Kidney (tissue), 14 donors: ENCODE data around the gene TBC1D24. TPM values are rescaled to one million over a fixed set of nuclear protein-coding genes. Genes with fewer than 3 reads are reported as not detected.

Source experiments
- DNase-seq, 5 donors: peaks; one replicate each; pipeline ENCODE4 v3.0.0-alpha.2; 2013 to 2020
- FAIRE-seq: peaks from 2 replicates; lab custom pipeline; 2012; peaks lifted over from hg19 to GRCh38; lab: Jason Lieb, UNC
- H3K27ac ChIP-seq, 2 donors: one replicate each; pipeline ENCODE4 v1.7.0; 2013; ENCODE audit warnings: low read depth in 2 of 2, low read length in 2 of 2, inconsistent platforms in 1 of 2
- H3K27me3 ChIP-seq: one replicate; pipeline ENCODE4 v1.7.1; 2013; ENCODE audit warnings: low read length, inconsistent platforms; ENCODE audit not compliant: control insufficient read depth, insufficient read depth
- H3K36me3 ChIP-seq, 3 donors: one replicate each; pipeline versions ENCODE4 v1.7.0 to v1.7.1; 2013; ENCODE audit warnings: low read length in 3 of 3, control low read depth in 1 of 3, inconsistent platforms in 1 of 3; ENCODE audit not compliant: insufficient read depth in 3 of 3, control insufficient read depth in 2 of 3
- H3K4me1 ChIP-seq, 3 donors: one replicate each; pipeline versions ENCODE4 v1.7.0 to v1.7.1; 2013; ENCODE audit warnings: low read length in 3 of 3, inconsistent platforms in 1 of 3, low read depth in 1 of 3; ENCODE audit not compliant: control insufficient read depth in 2 of 3, insufficient read depth in 2 of 3
- H3K4me3 ChIP-seq, 3 donors: one replicate each; pipeline versions ENCODE4 v1.7.0 to v1.8.1; 2013; ENCODE audit warnings: low read length in 3 of 3, control low read depth in 1 of 3, inconsistent platforms in 1 of 3
- H3K9ac ChIP-seq, 3 donors: one replicate each; pipeline versions ENCODE4 v1.7.0 to v1.7.1; 2013; ENCODE audit warnings: low read length in 3 of 3, control low read depth in 1 of 3, inconsistent platforms in 1 of 3
- H3K9me3 ChIP-seq, 3 donors: one replicate each; pipeline versions ENCODE4 v1.7.0 to v1.7.1; 2013; ENCODE audit warnings: low read length in 3 of 3, control low read depth in 1 of 3, inconsistent platforms in 1 of 3; ENCODE audit not compliant: control insufficient read depth in 2 of 3, insufficient read depth in 1 of 3
- intact Hi-C: fragments of 100-400 bp; cut with DNase I; formaldehyde crosslinking; loops from one replicate; pipeline ENCODE4 v1.11.1; 2022
- polyA plus RNA-seq: library from polyadenylated mRNA; stranded (reverse); fragments of 350-450 nt; fragmentation: Illumina TruSeq; extraction: RNeasy Lipid Tissue Mini Kit (QIAGEN cat#74804); gene quantifications from one replicate; pipeline ENCODE4 v1.2.3, GENCODE V29; 2014; ENCODE audit warnings: low read depth, low replicate concordance; ENCODE audit not compliant: insufficient read depth
- total RNA-seq: library from RNA; stranded (reverse); fragmentation: NEBNext Ultra II Directional; extraction: Animal tissue kit (Norgen Biotek cat#: 25700); gene quantifications from one replicate; pipeline ENCODE4 v1.2.1, GENCODE V29; 2021
- TF ChIP-seq, protein P1 (sequence below): IDR thresholded peaks from 3 replicates; pipeline ENCODE4 v1.5.1; 2012; ENCODE audit warnings: mild to moderate bottlenecking, moderate library complexity, borderline replicate concordance; ENCODE audit not compliant: insufficient read depth; ENCODE audit errors: extremely low read depth
- donor health status: control.
- donor health status: control.
- donor health status: control.
- donor health status: control.
- donor health status: control.
- donor health status: DM: yes; HTN: yes; CAD: no.
- donor health status: Normal renal cell carcinoma (clear cell type).

The TBC1D24 gene
- total and polyA plus RNA-seq, 2 donors from 2014 or later = 23.9 to 25.7 TPM

DNA sequence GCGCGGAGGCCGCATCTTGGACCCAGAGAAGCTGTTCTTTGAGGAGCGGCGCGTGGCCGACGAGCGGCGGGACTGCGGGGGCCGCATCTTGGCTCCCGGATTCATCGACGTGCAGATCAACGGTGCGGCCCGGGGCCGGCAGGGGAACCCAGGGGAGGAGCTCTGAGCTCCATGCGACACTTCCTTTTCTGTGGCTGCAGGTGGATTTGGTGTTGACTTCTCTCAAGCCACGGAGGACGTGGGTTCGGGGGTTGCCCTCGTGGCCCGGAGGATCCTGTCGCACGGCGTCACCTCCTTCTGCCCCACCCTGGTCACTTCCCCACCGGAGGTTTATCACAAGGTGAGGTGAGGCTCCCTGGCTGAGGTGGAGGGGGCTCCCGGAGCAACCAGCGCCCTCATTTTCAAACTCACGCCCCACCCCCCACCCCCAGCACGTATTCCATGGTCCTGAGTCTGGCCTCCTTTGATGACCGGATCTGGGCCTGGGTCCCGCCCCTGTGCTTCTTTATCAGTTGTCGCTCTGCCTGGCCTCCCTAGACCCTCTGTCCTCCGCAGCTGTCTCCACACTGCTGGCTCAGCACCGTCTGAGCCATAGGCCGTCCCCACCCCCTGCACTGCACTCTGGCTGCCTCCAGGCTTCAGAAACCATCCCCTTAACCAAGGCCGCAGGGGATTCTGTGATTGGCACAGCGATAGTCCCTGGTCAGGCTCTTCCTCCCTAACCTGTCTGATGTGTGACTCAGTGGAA lies 46.0 kb downstream of the TBC1D24 start:
- Histone ChIP-seq H3K9ac (peak overlapping the region in 1 of 3 donors; percentile 4), H3K4me3 (peak overlapping the region; percentile 12 to 61 (median 31)), H3K4me1 (peaks cover 0 to 48% (median 20%) of the 10 kb centered on the region in 3 donors), H3K9me3 (no peaks in the 10 kb centered on the region), H3K36me3 (peaks cover 0 to 23% (median 0%) of the 10 kb centered on the region in 3 donors), H3K27ac (no peak overlapping the region), H3K27me3 (no peaks in the 10 kb centered on the region)
- FAIRE-seq = no peak
- intact Hi-C loops = no loop called here
- DNase-seq = peak in 2 of 5 donors; percentile 70 to 82
- TF ChIP-seq, protein P1, sequence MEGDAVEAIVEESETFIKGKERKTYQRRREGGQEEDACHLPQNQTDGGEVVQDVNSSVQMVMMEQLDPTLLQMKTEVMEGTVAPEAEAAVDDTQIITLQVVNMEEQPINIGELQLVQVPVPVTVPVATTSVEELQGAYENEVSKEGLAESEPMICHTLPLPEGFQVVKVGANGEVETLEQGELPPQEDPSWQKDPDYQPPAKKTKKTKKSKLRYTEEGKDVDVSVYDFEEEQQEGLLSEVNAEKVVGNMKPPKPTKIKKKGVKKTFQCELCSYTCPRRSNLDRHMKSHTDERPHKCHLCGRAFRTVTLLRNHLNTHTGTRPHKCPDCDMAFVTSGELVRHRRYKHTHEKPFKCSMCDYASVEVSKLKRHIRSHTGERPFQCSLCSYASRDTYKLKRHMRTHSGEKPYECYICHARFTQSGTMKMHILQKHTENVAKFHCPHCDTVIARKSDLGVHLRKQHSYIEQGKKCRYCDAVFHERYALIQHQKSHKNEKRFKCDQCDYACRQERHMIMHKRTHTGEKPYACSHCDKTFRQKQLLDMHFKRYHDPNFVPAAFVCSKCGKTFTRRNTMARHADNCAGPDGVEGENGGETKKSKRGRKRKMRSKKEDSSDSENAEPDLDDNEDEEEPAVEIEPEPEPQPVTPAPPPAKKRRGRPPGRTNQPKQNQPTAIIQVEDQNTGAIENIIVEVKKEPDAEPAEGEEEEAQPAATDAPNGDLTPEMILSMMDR = no peak

DNA sequence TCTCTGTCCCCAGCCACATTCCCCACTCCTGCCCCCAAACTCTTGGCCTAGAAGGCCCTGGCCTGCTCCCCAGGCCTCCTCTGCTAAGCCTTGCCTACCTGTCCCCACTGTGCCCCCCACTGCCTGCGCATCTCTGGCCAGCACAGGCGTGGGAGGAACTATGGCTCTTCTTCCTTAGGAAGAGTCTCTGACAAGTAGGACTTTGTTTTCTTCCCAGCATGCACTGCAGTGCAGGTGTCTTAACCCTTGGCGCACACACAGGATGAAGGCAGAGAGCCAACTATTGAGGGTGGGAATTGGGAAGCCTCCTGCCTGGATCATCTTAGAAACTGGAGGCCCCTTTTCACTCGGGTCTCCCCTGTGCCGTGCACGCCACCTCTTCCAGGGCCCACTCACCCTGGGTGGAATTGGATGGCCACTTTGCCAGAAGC lies 48.9 kb downstream of the TBC1D24 start:
- no peaks in the 10 kb centered on the region for H3K9me3 ChIP-seq
- no peak overlapping the region for H3K27ac ChIP-seq
- no peak overlapping the region for H3K9ac ChIP-seq
- no peaks in the 10 kb centered on the region for H3K27me3 ChIP-seq
- DNase-seq (peak in 1 of 5 donors; percentile 8), FAIRE-seq (no peak)
- peaks cover 0 to 21% (median 13%) of the 10 kb centered on the region in 3 donors for H3K4me1 ChIP-seq
- H3K36me3 ChIP-seq = peaks cover 0 to 21% (median 7%) of the 10 kb centered on the region in 3 donors
- peak overlapping the region in 1 of 3 donors; percentile 1 for H3K4me3 ChIP-seq
- intact Hi-C loops = no loop called here
- TF ChIP-seq, protein P1 = no peak

DNA sequence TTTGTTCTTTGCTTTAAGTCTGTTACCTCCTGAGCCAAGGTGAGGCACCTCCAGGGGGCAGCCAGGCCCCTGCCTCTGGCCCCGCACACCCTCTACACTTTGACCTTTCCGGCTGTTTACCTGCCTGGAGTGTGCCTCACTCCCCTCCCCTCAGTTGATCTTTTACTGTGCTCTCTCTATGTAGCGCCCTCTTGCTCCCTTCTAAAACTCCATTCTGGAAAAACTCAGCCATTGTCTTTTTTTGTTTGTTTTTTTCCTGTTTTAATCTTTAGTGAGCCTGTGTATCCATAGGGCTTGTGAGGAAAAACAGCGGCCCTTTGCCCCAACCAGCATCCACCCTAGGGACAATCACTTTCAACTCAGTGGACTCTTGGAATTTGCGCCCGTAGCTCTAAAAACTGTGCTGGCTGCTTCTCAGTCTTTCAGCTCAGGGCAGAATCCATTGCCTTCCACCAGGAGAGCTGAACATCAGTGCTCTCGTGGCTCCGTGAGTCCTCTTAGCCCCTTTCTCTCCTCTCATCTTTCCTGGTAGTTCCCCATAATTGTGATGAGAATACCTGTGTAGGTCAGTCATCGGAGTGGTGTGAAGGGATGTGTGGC lies 49.5 kb downstream of the TBC1D24 start:
- H3K27ac ChIP-seq = no peak overlapping the region
- no peak for FAIRE-seq
- intact Hi-C loops = no loop called here
- no peaks in the 10 kb centered on the region for H3K27me3 ChIP-seq
- TF ChIP-seq, protein P1 = no peak
- peaks cover 0 to 14% (median 7%) of the 10 kb centered on the region in 3 donors for H3K36me3 ChIP-seq
- H3K4me3 ChIP-seq = no peak overlapping the region
- peak in 1 of 5 donors; percentile 3 for DNase-seq
- no peak overlapping the region for H3K9ac ChIP-seq
- no peaks in the 10 kb centered on the region for H3K9me3 ChIP-seq
- H3K4me1 ChIP-seq = peaks cover 0 to 15% (median 9%) of the 10 kb centered on the region in 3 donors
